SK-N-SH (cell line): ENCODE results near the gene TTN. TPM values are rescaled to one million over a fixed set of nuclear protein-coding genes. Genes with fewer than 3 reads are reported as not detected.

Experiments used
- CTCF ChIA-PET: fragments of 300-600, 350-600 bp; formaldehyde crosslinking; extraction: SDS; loops from one replicate; lab custom pipeline; 2021; lab: Yijun Ruan, JAX
- POLR2A ChIA-PET: fragments of 350-600 bp; sonication (Branson Sonifier 250); formaldehyde crosslinking; extraction: SDS; loops from one replicate; lab custom pipeline; 2020; ENCODE audit warnings: antibody characterized with exemption, inconsistent platforms; lab: Yijun Ruan, JAX
- DNase-seq: peaks from one replicate; pipeline ENCODE4 v3.0.0; 2012
- H2AFZ ChIP-seq: fragments of 200-600 bp; sonication (generic); 2 replicates; pipeline ENCODE4 v1.8.1; 2016; ENCODE audit warnings: antibody characterized with exemption, mild to moderate bottlenecking, low read depth
- H3F3A ChIP-seq: fragments of 200-600 bp; sonication (generic); replicated peaks from 2 replicates; pipeline ENCODE3; 2016; ENCODE audit warnings: antibody characterized with exemption, mild to moderate bottlenecking; ENCODE audit not compliant: insufficient read depth
- H3K27ac ChIP-seq, 2 experiments: fragments of 200-500 bp in 1 of 2; fragments of 200-600 bp in 1 of 2; sonication (Bioruptor generic) in 1 of 2; sonication (generic), shearing (Covaris generic) in 1 of 2; 2 replicates each; pipeline versions ENCODE4 v1.5.1 to v1.6.1; 2014 to 2016; ENCODE audit warnings: low read depth in 2 of 2, inconsistent platforms in 1 of 2, low read length in 1 of 2, mild to moderate bottlenecking in 1 of 2, mixed read lengths in 1 of 2
- H3K27me3 ChIP-seq: fragments of 200-600 bp; sonication (generic), shearing (Covaris generic); 2 replicates; pipeline ENCODE4 v1.6.1; 2016; ENCODE audit warnings: mixed run types; ENCODE audit not compliant: insufficient read depth
- H3K36me3 ChIP-seq, 2 experiments: fragments of 200-500 bp in 1 of 2; fragments of 200-600 bp in 1 of 2; sonication (Bioruptor generic) in 1 of 2; sonication (generic) in 1 of 2; replicated peaks in 1 of 2; 2 replicates each; pipeline versions ENCODE3 to v1.5.1; 2014 to 2016; ENCODE audit warnings: low read length in 1 of 2, mild to moderate bottlenecking in 1 of 2; ENCODE audit not compliant: insufficient read depth in 2 of 2, control insufficient read depth in 1 of 2
- H3K4me1 ChIP-seq, 2 experiments: fragments of 200-500 bp in 1 of 2; fragments of 200-600 bp in 1 of 2; sonication (Bioruptor generic) in 1 of 2; sonication (generic), shearing (Covaris generic) in 1 of 2; 2 replicates each; pipeline versions ENCODE4 v1.5.1 to v1.6.1; 2014 to 2016; ENCODE audit warnings: low read depth in 1 of 2, low read length in 1 of 2, mixed run types in 1 of 2; ENCODE audit not compliant: insufficient read depth in 2 of 2, control insufficient read depth in 1 of 2
- H3K4me2 ChIP-seq: fragments of 200-600 bp; sonication (generic), shearing (Covaris generic); 2 replicates; pipeline ENCODE4 v1.6.1; 2017; ENCODE audit warnings: mixed run types
- H3K4me3 ChIP-seq, 2 experiments: fragments of 200-500 bp in 1 of 2; fragments of 200-600 bp in 1 of 2; sonication (Bioruptor generic) in 1 of 2; sonication (generic), shearing (Covaris generic) in 1 of 2; 2 replicates each; pipeline versions ENCODE4 v1.5.1 to v1.8.1; 2014 to 2016; ENCODE audit warnings: low read depth in 2 of 2, inconsistent platforms in 1 of 2, low read length in 1 of 2, mild to moderate bottlenecking in 1 of 2, mixed read lengths in 1 of 2, moderate library complexity in 1 of 2
- H3K79me2 ChIP-seq: fragments of 200-600 bp; sonication (generic); 2 replicates; pipeline ENCODE4 v1.8.1; 2017; ENCODE audit warnings: mild to moderate bottlenecking; ENCODE audit not compliant: insufficient read depth
- H3K9ac ChIP-seq: fragments of 200-600 bp; sonication (generic); 2 replicates; pipeline ENCODE4 v1.6.1; 2017; ENCODE audit warnings: mixed run types
- H3K9me2 ChIP-seq: fragments of 200-600 bp; sonication (generic); 2 replicates; pipeline ENCODE4 v1.6.1; 2017; ENCODE audit warnings: mixed run types
- H3K9me3 ChIP-seq: fragments of 200-600 bp; sonication (generic); 2 replicates; pipeline ENCODE4 v1.6.1; 2017; ENCODE audit warnings: mixed run types, mild to moderate bottlenecking, moderate library complexity
- H4K20me1 ChIP-seq: fragments of 200-600 bp; sonication (generic); 2 replicates; pipeline ENCODE4 v1.6.1; 2017; ENCODE audit warnings: mild to moderate bottlenecking, mixed run types; ENCODE audit not compliant: insufficient read depth
- ELF1 ChIP-seq: IDR thresholded peaks from 2 replicates; pipeline ENCODE4 v1.4.0; 2012
- FOXM1 ChIP-seq: IDR thresholded peaks from 2 replicates; pipeline ENCODE4 v1.4.0; 2012; ENCODE audit warnings: low read depth, mild to moderate bottlenecking
- JUND ChIP-seq: IDR thresholded peaks from 2 replicates; pipeline ENCODE4 v1.4.0; 2012
- MXI1 ChIP-seq: IDR thresholded peaks from 2 replicates; pipeline ENCODE4 v1.6.1; 2012; ENCODE audit warnings: mild to moderate bottlenecking, low read depth, low read length, improper control_type of control experiment
- NFIC ChIP-seq: IDR thresholded peaks from 2 replicates; pipeline ENCODE4 v1.4.0; 2012; ENCODE audit warnings: borderline replicate concordance
- POLR2AphosphoS5 ChIP-seq: IDR thresholded peaks from 2 replicates; pipeline ENCODE4 v1.6.1; 2012; ENCODE audit warnings: low read depth, low read length
- RAD21 ChIP-seq: IDR thresholded peaks from 2 replicates; pipeline ENCODE4 v1.6.1; 2012; ENCODE audit warnings: mild to moderate bottlenecking, low read length
- RCOR1 ChIP-seq: fragments of 150-350 bp; IDR thresholded peaks from 2 replicates; pipeline ENCODE4 v1.6.1; 2017; ENCODE audit warnings: antibody characterized with exemption, low read length
- RFX5 ChIP-seq: IDR thresholded peaks from 2 replicates; pipeline ENCODE4 v1.6.1; 2012; ENCODE audit warnings: mild to moderate bottlenecking, improper control_type of control experiment, low read length
- RXRA ChIP-seq: IDR thresholded peaks from 2 replicates; pipeline ENCODE4 v1.4.0; 2012; ENCODE audit warnings: low read depth, mild to moderate bottlenecking, borderline replicate concordance
- SMC3 ChIP-seq: IDR thresholded peaks from 2 replicates; pipeline ENCODE4 v1.6.1; 2012; ENCODE audit warnings: low read depth, low read length, improper control_type of control experiment
- TCF12 ChIP-seq: IDR thresholded peaks from 2 replicates; pipeline ENCODE4 v1.4.0; 2012
- WGBS: methylation state at CpG from one replicate; pipeline ENCODE4 v1.1.6; 2017; ENCODE audit warnings: low lambda C conversion rate; 5-methylcytosine and 5-hydroxymethylcytosine counted together
- polyA plus RNA-seq, 3 experiments: library from polyadenylated mRNA; depleted of rRNA; stranded (reverse); fragments of >200 nt; gene quantifications; 2 replicates each; pipeline ENCODE4 v1.2.3, GENCODE V29; 2012
- TF ChIP-seq, protein P1 (sequence below): IDR thresholded peaks from 2 replicates; pipeline ENCODE4 v1.4.0; 2012; ENCODE audit warnings: low read depth, borderline replicate concordance
- TF ChIP-seq, protein P2 (sequence below): IDR thresholded peaks from 2 replicates; pipeline ENCODE4 v1.4.0; 2012; ENCODE audit warnings: low read depth, borderline replicate concordance
- TF ChIP-seq, protein P3 (sequence below): IDR thresholded peaks from 2 replicates; pipeline ENCODE4; 2012
- TF ChIP-seq, protein P4 (sequence below): fragments of 150-350 bp; IDR thresholded peaks from 2 replicates; pipeline ENCODE4 v1.6.1; 2016; ENCODE audit warnings: mild to moderate bottlenecking, low read depth, low read length
- TF ChIP-seq, protein P5 (sequence below): fragments of 200-600 bp; sonication (generic); IDR thresholded peaks from 2 replicates; pipeline ENCODE4 v1.6.1; 2017; ENCODE audit warnings: antibody characterized with exemption, mild to moderate bottlenecking, moderate library complexity

Gene TTN
- polyA plus RNA-seq, 1 of the 3 experiments (the other 2 are of a cell fraction) = 0.08 TPM

DNA sequence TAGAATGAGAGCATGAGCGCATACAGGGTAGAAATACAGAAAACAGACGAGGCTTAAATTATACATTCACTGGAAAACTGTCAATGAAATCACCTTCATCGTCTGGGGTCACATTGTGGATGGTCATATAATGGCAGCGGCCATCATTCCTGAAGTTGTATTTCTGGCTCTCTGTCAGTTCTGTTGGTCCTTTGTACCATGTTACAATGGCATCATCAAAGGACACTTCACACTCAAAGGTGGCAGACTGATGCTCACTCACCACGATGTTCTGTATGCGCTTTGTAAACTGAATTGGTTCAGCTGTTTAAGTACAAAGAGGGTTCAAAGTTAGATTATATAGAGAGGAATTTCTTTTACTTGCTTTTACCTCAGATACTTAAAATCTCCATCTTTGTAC is 104.9 kb downstream of the TTN start:
- TF ChIP-seq, protein P1, sequence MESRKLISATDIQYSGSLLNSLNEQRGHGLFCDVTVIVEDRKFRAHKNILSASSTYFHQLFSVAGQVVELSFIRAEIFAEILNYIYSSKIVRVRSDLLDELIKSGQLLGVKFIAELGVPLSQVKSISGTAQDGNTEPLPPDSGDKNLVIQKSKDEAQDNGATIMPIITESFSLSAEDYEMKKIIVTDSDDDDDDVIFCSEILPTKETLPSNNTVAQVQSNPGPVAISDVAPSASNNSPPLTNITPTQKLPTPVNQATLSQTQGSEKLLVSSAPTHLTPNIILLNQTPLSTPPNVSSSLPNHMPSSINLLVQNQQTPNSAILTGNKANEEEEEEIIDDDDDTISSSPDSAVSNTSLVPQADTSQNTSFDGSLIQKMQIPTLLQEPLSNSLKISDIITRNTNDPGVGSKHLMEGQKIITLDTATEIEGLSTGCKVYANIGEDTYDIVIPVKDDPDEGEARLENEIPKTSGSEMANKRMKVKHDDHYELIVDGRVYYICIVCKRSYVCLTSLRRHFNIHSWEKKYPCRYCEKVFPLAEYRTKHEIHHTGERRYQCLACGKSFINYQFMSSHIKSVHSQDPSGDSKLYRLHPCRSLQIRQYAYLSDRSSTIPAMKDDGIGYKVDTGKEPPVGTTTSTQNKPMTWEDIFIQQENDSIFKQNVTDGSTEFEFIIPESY = no peak
- TF ChIP-seq JUND (no peak), ELF1 (no peak), POLR2AphosphoS5 (no peak), RXRA (no peak), NFIC (no peak), FOXM1 (no peak), MXI1 (no peak), RFX5 (no peak)
- TF ChIP-seq, protein P2, sequence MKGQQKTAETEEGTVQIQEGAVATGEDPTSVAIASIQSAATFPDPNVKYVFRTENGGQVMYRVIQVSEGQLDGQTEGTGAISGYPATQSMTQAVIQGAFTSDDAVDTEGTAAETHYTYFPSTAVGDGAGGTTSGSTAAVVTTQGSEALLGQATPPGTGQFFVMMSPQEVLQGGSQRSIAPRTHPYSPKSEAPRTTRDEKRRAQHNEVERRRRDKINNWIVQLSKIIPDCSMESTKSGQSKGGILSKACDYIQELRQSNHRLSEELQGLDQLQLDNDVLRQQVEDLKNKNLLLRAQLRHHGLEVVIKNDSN = no peak
- TF ChIP-seq, protein P3, sequence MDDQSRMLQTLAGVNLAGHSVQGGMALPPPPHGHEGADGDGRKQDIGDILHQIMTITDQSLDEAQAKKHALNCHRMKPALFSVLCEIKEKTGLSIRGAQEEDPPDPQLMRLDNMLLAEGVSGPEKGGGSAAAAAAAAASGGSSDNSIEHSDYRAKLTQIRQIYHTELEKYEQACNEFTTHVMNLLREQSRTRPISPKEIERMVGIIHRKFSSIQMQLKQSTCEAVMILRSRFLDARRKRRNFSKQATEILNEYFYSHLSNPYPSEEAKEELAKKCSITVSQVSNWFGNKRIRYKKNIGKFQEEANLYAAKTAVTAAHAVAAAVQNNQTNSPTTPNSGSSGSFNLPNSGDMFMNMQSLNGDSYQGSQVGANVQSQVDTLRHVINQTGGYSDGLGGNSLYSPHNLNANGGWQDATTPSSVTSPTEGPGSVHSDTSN = no peak
- TF ChIP-seq, protein P4, sequence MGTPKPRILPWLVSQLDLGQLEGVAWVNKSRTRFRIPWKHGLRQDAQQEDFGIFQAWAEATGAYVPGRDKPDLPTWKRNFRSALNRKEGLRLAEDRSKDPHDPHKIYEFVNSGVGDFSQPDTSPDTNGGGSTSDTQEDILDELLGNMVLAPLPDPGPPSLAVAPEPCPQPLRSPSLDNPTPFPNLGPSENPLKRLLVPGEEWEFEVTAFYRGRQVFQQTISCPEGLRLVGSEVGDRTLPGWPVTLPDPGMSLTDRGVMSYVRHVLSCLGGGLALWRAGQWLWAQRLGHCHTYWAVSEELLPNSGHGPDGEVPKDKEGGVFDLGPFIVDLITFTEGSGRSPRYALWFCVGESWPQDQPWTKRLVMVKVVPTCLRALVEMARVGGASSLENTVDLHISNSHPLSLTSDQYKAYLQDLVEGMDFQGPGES = no peak
- H2AFZ ChIP-seq = no peak overlapping the region
- H3K36me3 ChIP-seq = no peaks in the 10 kb centered on the region
- DNase-seq = no peak
- H3K27me3 ChIP-seq = no peaks in the 10 kb centered on the region
- no peak overlapping the region for H3K9ac ChIP-seq
- ChIA-PET POLR2A (no interaction called here), CTCF (interaction anchor here (1.2 to 2.6 kb wide), 4 partner anchors 12 to 35 kb away, joined by 3 to 27 read pairs (median 18); no protein-coding TSS in a partner anchor)
- H3K27ac ChIP-seq = no peak overlapping the region
- H3K9me2 ChIP-seq = no peaks in the 10 kb centered on the region
- H3K9me3 ChIP-seq = no peaks in the 10 kb centered on the region
- WGBS = 77% methylated on average over 6 of the region's 6 CpGs
- no peaks in the 10 kb centered on the region for H3K79me2 ChIP-seq
- no peaks in the 10 kb centered on the region for H3F3A ChIP-seq
- no peaks in the 10 kb centered on the region; a peak in 1 of 4 replicates for H3K4me1 ChIP-seq
- no peak overlapping the region for H3K4me3 ChIP-seq
- H4K20me1 ChIP-seq = no peaks in the 10 kb centered on the region
- no peak overlapping the region for H3K4me2 ChIP-seq

DNA sequence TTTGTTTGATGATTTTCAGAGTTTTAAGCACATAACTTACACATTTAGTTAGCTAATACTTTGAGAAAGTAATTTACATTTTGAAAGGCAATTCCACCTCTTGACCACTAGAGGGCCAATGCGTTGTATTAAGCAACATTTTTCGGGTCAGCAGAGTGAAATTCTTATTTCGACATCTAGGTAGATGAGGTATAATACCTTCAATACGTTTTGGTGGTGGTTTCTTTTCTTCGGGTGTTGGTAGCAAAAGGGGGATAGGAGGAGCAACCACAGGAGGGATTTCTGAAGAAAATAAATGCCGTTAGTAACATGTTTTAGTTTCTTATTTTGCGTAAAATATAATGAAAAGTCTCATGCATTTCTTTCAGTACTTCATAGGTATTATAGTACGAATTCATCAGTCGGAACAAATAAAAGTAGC is 106.3 kb downstream of the TTN start:
- no peaks in the 10 kb centered on the region for H3F3A ChIP-seq
- no peaks in the 10 kb centered on the region for H3K4me1 ChIP-seq
- no peaks in the 10 kb centered on the region for H3K27me3 ChIP-seq
- 29% methylated on average over 9 of the region's 9 CpGs for WGBS
- no peaks in the 10 kb centered on the region for H4K20me1 ChIP-seq
- H3K27ac ChIP-seq = no peak overlapping the region
- H3K4me2 ChIP-seq = no peak overlapping the region
- DNase-seq = peak; percentile 30
- TF ChIP-seq RCOR1 = no peak
- no peak for TF ChIP-seq TCF12
- TF ChIP-seq, protein P5, sequence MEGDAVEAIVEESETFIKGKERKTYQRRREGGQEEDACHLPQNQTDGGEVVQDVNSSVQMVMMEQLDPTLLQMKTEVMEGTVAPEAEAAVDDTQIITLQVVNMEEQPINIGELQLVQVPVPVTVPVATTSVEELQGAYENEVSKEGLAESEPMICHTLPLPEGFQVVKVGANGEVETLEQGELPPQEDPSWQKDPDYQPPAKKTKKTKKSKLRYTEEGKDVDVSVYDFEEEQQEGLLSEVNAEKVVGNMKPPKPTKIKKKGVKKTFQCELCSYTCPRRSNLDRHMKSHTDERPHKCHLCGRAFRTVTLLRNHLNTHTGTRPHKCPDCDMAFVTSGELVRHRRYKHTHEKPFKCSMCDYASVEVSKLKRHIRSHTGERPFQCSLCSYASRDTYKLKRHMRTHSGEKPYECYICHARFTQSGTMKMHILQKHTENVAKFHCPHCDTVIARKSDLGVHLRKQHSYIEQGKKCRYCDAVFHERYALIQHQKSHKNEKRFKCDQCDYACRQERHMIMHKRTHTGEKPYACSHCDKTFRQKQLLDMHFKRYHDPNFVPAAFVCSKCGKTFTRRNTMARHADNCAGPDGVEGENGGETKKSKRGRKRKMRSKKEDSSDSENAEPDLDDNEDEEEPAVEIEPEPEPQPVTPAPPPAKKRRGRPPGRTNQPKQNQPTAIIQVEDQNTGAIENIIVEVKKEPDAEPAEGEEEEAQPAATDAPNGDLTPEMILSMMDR = peak; percentile 93
- TF ChIP-seq RAD21 = peak; percentile 57
- TF ChIP-seq SMC3 = peak; percentile 37; the same call in 1 of the 2 replicates
- H3K79me2 ChIP-seq = no peaks in the 10 kb centered on the region
- CTCF ChIA-PET = interaction anchor here (0.6 to 2.6 kb wide), 30 partner anchors 9 to 292 kb away, joined by 3 to 27 read pairs (median 4); no protein-coding TSS in a partner anchor
- no peaks in the 10 kb centered on the region for H3K36me3 ChIP-seq
- no peaks in the 10 kb centered on the region for H3K9me2 ChIP-seq
- H2AFZ ChIP-seq = no peak overlapping the region
- H3K4me3 ChIP-seq = no peak overlapping the region; a peak in 1 of 4 replicates
- no peak overlapping the region for H3K9ac ChIP-seq
- POLR2A ChIA-PET = no interaction called here
- H3K9me3 ChIP-seq = no peaks in the 10 kb centered on the region
